Skin epidermis (tissue), 12 donors: ENCODE data around the gene AMH.

Experiments used
- H3K27ac ChIP-seq, 21 experiments: fragments of 200-600 bp; sonication (generic) in 11 of 21; one replicate each; pipeline ENCODE4 v1.5.0; 2020; ENCODE audit warnings: mild to moderate bottlenecking in 3 of 21, inconsistent platforms in 2 of 21, moderate library complexity in 2 of 21
- H3K4me3 ChIP-seq, 7 experiments: fragments of 200-600 bp; sonication (generic) in 2 of 7; one replicate each; pipeline ENCODE4 v1.5.0; 2020; ENCODE audit warnings: inconsistent platforms in 2 of 7, mild to moderate bottlenecking in 2 of 7, moderate library complexity in 1 of 7

AMH gene

DNA sequence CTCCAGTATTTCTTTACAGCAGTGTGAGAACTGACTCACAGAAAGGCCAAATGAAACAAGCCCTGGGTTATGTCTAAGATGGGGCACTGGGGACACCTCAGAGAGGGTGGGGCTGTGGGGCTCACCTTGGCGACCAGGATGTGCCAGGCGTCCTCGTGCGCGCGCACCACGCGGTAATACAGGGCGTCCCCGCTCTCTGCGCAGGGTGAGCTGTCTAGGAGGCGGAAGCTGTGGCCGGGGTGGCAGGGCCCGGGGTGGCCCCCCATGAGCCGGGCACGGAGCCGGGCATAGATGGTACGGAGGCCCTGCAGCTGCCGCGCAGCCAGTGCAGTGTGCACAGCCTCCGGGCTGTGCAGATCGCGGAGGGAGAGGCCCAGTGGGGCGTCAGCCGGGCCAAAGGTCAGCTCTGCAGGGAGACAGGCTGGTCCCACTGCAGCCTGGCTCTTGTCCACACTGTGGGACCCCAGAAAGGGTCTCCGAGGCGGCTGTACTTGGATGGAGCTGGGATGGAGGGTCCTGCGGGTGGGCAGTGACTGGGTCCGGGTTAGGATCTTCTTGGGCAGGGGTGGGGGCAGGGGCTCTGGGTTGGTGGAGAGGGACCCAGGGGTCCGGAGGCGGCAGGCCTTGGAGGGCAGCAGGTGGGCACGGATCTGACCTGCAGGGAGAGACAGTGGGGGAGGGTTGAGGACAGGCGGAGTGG lies 29.5 kb downstream of the AMH start:
- Histone ChIP-seq H3K27ac (no peak overlapping the region), H3K4me3 (no peak overlapping the region)

- H3K4me3 ChIP-seq, result no peak overlapping the region
- no peak overlapping the region for H3K27ac ChIP-seq
Measured at GRCh38 chr19:2280633-2281264, 31.6 kb downstream of the AMH start.

DNA sequence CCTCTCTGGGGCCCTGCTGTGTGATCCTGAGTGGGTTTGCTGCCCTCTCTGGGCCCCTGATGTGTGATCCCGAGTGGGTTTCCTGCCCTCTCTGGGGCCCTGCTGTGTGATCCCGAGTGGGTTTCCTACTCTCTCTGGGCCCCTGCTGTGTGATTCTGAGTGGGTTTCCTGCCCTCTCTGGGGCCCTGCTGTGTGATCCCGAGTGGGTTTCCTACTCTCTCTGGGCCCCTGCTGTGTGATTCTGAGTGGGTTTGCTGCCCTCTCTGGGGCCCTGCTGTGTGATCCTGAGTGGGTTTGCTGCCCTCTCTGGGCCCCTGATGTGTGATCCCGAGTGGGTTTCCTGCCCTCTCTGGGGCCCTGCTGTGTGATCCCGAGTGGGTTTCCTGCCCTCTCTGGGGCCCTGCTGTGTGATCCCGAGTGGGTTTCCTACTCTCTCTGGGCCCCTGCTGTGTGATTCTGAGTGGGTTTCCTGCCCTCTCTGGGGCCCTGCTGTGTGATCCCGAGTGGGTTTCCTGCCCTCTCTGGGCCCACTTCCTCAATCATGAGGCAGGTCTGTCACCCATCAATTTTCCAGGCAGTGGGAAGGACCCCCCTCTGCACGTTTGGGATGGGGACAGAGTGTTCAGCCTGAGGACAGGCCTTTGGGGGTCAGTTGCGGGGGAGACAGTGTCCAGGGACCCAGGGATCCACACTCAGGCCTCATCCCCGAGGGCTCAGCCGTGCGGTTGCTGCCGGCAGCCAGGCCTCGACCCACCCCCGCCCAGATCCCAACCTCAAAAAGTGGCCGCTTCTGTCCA lies 32.3 kb downstream of the AMH start:
- Histone ChIP-seq H3K27ac (peak overlapping the region in 15 of 21 experiments; percentile 12 to 72 (median 50)), H3K4me3 (peak overlapping the region in 4 of 7 experiments; percentile 11 to 32 (median 20))

GRCh38 chr19:2282062-2282861 lies 33.1 kb downstream of the AMH start, which contains the start of gene PEAK3:
PEAK3 (minus strand) TSS chr19:2282175; CDS start chr19:2280931, 1,244 bp downstream.
- peak within 1 kb of the TSS in 15 of 21 experiments; percentile 12 to 72 (median 50) for H3K27ac ChIP-seq
- peak within 1 kb of the TSS in 4 of 7 experiments; percentile 11 to 32 (median 20) for H3K4me3 ChIP-seq

DNA sequence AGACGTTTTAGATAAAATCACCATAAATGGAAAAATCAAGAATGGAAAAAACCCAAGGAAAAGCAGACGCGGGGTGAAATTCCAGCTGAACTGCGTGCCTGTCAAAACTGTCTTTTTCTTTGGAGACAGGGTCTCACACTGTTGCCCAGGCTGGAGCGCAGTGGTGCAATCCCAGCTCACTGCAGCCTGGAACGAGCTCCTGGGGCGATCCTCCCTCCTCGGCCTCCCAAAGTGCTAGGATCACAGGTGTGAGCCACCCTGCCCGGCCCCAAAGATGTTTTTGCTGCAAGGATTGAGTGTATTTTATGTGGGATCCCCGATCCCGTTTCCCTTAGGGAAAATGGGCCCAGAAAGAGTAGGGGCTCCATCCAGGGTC lies 33.7 kb downstream of the AMH start:
- peak overlapping the region in 1 of 7 experiments; percentile 11 for H3K4me3 ChIP-seq

GRCh38 chr19:2283835-2284507 lies 34.8 kb downstream of the AMH start:
- no peak overlapping the region for H3K4me3 ChIP-seq
- no peak overlapping the region for H3K27ac ChIP-seq

More for the DNA sequence above, 33.7 kb downstream of the AMH start:
- H3K27ac ChIP-seq, result peak overlapping the region in 4 of 21 experiments; percentile 42 to 72 (median 58)

DNA sequence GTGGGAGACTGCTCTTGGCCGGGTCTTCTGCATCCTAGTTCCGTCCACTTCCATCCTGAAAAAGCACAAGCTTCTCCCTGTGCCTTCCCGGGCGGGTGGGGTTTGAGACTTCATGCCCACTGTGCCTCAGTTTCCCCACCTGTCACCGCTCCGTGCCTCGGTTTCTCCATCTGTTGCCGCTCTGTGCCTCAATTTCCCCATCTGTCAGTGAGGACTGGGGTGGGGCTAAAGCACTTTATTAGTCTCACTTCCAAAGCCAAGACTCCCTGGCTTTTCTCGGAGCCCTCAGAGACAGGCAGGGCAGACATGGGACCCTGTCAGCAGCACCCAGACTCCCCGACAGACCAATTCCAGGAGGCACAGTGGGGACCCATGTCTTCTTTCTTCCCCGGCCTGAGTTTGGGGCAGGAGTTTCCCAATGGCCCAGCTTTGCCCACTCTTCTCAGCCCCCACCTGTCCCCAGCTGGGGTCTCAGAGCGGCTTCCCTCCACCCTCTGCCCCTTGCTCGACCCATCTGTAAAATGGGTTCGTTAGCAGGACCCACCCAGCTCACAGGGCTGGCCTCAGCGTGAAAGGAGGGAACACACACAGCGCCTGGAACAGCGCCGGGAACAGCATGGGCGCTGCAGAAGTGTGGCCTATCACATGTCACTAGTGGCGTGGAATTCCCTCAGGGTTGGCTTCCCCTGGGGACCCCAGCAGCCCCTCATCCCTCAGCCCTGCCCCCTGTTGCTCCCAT lies 37.4 kb downstream of the AMH start:
- no peak overlapping the region for H3K27ac ChIP-seq
- no peak overlapping the region for H3K4me3 ChIP-seq

DNA sequence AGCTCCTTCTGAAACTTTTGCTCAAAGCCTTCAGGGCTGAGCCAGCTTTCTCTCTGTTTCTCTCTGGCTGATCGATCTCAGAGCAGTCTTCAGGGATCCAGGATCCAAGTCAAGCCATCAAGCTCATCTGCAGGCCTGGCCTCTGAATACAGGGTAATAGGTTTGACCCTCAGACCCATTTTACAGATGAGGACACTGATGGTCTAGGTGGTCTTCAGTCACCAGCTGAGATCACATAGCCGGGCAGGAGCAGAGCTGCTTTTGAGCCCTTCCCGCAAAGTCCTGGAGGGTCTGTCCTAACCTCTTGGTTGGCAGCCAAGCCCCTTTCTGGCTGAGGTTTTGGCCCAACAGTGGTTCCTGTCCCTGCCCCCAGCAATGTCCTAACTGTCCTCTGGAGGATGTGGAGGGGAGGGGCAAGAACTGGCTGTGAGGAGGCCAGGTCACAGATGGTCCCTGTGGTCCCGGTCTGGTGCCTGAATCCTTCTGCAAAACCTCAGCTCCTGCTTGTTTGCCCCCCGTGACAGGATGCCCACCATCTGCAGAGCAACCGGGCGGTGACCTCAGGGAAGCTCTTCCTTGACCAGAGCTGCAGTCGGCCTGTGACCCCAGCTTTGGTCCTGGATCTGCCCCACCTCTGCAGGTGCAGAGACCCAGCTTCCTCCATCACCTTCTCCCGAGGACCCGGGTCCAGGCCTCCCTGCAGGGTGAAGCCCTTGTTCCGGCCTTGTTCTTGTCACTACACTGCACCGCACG lies 38.6 kb downstream of the AMH start:
- peak overlapping the region in 3 of 21 experiments; percentile 2 to 81 (median 8) for H3K27ac ChIP-seq
- H3K4me3 ChIP-seq, result no peak overlapping the region

- peak overlapping the region in 7 of 21 experiments; percentile 12 to 86 (median 69) for H3K27ac ChIP-seq
- no peak overlapping the region for H3K4me3 ChIP-seq
Measured at GRCh38 chr19:2288338-2288817, 39.3 kb downstream of the AMH start.

GRCh38 chr19:2288818-2289713 lies 39.9 kb downstream of the AMH start:
- Histone ChIP-seq H3K4me3 (peak overlapping the region in 6 of 7 experiments; percentile 33 to 43 (median 40)), H3K27ac (peak overlapping the region in 15 of 21 experiments; percentile 12 to 86 (median 74))

- Histone ChIP-seq H3K4me3 (peak overlapping the region; percentile 29 to 43 (median 37)), H3K27ac (peak overlapping the region in 17 of 21 experiments; percentile 19 to 86 (median 69))
Measured at GRCh38 chr19:2289714-2290435, 40.8 kb downstream of the AMH start.

DNA sequence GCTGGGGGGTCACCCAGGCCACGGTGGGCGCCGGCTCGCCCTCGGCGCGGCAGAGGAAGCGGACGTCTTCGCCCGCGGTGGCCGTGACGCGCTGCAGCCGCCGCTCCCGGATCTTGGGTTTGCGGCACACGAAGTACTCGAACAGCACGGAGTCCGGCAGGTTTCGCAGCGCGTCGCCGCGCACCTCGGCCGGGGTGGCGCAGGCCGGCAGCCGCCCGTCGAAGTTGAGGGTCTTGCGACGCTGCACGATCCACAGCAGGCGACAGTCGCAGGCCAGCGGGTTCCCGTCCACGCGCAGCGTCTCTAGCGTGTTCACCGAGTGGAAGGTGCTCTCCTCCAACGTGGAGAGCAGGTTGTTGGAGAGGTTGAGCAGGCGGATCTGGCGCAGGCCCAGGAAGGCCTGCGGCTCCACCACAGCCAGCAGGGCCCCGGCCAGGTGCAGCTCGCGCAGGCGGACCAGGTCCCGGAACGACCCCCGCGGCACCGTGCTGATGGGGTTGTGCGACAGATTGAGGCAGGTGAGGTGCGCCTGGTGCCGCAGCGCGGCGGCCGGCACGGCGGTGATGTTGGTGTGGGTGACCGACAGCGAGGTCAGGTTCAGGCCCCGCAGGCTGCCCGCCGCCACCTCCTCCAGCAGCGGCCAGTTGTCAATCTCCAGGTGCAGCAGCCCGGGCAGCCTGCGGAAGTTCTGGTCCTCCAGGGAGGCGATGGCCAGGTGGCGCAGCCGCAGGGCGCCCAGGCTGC lies 41.5 kb downstream of the AMH start:
- Histone ChIP-seq H3K27ac (peak overlapping the region in 17 of 21 experiments; percentile 19 to 86 (median 69)), H3K4me3 (peak overlapping the region; percentile 29 to 43 (median 37))

DNA sequence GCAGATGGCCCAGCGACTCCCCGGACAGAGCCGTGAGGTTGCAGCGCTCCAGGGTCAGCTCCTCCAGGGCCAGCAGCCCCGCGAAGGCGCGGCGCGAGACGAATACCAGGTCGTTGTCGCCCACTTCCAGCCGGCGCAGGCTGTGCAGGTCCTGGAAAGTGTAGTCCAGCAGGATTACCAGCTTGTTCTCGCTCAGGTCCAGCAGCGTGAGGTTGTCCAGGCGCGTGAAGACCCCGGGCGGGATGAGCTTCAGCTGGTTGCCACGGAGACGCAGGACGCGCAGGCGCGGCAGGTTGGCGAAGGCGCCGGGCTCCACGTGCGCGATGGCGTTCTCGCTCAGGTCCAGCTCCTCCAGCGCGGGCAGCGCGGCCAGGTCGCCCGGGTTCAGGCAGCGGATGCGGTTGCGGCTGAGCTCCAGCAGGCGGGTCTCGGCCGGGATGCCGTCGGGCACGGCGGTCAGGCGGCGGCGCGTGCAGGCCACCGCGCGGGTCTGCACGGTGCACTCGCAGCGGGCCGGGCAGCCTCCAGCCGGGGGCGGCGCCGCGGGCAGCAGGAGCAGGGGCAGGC lies 42.1 kb downstream of the AMH start:
- Histone ChIP-seq H3K4me3 (peak overlapping the region; percentile 29 to 43 (median 37)), H3K27ac (no peak overlapping the region)

DNA sequence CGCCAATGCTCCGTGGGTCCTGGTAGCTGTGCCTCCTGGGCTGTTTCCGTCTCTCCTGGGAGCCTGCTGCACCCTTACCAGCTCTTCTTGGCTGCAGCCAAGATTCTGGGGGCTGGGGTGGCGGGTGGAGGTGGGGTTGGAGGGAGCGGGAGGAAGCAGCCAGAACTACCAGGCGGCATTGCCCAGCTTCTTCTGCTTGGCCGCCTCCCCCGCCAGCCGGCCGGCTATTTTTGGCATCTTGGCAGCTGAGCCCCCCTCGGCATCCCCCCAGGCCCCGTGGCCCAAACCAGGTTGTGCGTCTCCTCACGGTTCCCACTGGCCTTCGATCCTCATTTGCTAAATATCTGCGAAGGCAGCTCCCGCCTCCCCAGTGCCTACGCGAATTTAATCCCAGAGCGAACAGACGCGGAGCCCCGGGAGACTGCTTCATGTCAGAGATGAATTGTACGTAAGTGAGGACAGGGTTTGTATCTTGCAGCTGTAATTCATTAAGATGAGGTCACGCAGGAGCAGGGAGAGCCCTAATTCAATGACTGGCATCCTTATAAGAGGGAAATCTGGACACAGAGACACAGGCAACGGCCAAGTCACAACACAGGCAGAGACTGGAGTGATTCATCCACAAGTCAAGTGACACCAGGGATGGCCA lies 45.7 kb downstream of the AMH start:
- H3K27ac ChIP-seq, result peak overlapping the region in 1 of 21 experiments; percentile 64
- no peak overlapping the region for H3K4me3 ChIP-seq
